SK-N-SH treated with all-trans-retinoic acid at 6 μM for 48 hours (cell line): ENCODE measurements around the gene GLIS1.

ENCODE experiments used
- ATAC-seq: fragments of 200-7000 bp; cut with Tn5 transposase; 3 replicates; pipeline ENCODE4 v1.9.1; 2020; ENCODE audit warnings: mild to moderate bottlenecking, moderate library complexity
- ARNTL ChIP-seq: fragments of 450-650 bp; formaldehyde crosslinking; IDR thresholded peaks from 2 replicates; pipeline ENCODE4 v1.5.0; 2020; ENCODE audit warnings: low read depth, mild to moderate bottlenecking, moderate library complexity, borderline replicate concordance
- BACH2 ChIP-seq: fragments of 250-450 bp; sonication (Bioruptor Pico); IDR thresholded peaks from 2 replicates; pipeline ENCODE4 v1.9.0; 2021; ENCODE audit warnings: mild to moderate bottlenecking, borderline replicate concordance
- ESRRG ChIP-seq: fragments of 250-450 bp; sonication (Bioruptor Pico); IDR thresholded peaks from 2 replicates; pipeline ENCODE4 v1.6.1; 2021; ENCODE audit warnings: mild to moderate bottlenecking
- OSR1 ChIP-seq: fragments of 250-450 bp; sonication (Bioruptor Pico); IDR thresholded peaks from 2 replicates; pipeline ENCODE4 v1.8.0; 2022; ENCODE audit warnings: moderate library complexity, mild to moderate bottlenecking, inconsistent platforms
- RARB ChIP-seq: fragments of 250-450 bp; sonication (Bioruptor Pico); IDR thresholded peaks from 2 replicates; pipeline ENCODE4 v1.8.0; 2021; ENCODE audit warnings: mild to moderate bottlenecking, moderate library complexity
- SNAI2 ChIP-seq: fragments of 250-450 bp; sonication (Bioruptor Pico); IDR thresholded peaks from 2 replicates; pipeline ENCODE4 v1.5.0; 2020; ENCODE audit warnings: mild to moderate bottlenecking, moderate library complexity
- TCF4 ChIP-seq: fragments of 250-450 bp; sonication (Bioruptor Pico); IDR thresholded peaks from 2 replicates; pipeline ENCODE4 v1.8.0; 2021; ENCODE audit warnings: mild to moderate bottlenecking, moderate library complexity, borderline replicate concordance
- TOX ChIP-seq: fragments of 250-450 bp; sonication (Bioruptor Pico); IDR thresholded peaks from 2 replicates; pipeline ENCODE4 v1.8.0; 2021; ENCODE audit warnings: mild to moderate bottlenecking, moderate library complexity, borderline replicate concordance
- ZC3H10 ChIP-seq: fragments of 250-450 bp; sonication (Bioruptor Pico); IDR thresholded peaks from 2 replicates; pipeline ENCODE4 v1.5.1; 2021; ENCODE audit warnings: mild to moderate bottlenecking, moderate library complexity
- ZFP3 ChIP-seq: fragments of 250-450 bp; sonication (Bioruptor Pico); IDR thresholded peaks from 2 replicates; pipeline ENCODE4 v1.5.0; 2020; ENCODE audit warnings: mild to moderate bottlenecking, moderate library complexity
- ZFP30 ChIP-seq: fragments of 450-650 bp; formaldehyde crosslinking; IDR thresholded peaks from 2 replicates; pipeline ENCODE4 v1.5.0; 2022; ENCODE audit warnings: mild to moderate bottlenecking, moderate library complexity
- ZNF565 ChIP-seq: fragments of 450-650 bp; formaldehyde crosslinking; conservative IDR thresholded peaks from 2 replicates; pipeline ENCODE4 v1.5.0; 2020; ENCODE audit warnings: low read depth, mild to moderate bottlenecking, moderate library complexity
- ZNF8 ChIP-seq: fragments of 450-650 bp; formaldehyde crosslinking; IDR thresholded peaks from 2 replicates; pipeline ENCODE4 v1.5.0; 2020; ENCODE audit warnings: mild to moderate bottlenecking, moderate library complexity
- TF ChIP-seq, protein P1 (sequence below): fragments of 250-450 bp; sonication (Bioruptor Pico); IDR thresholded peaks from 2 replicates; pipeline ENCODE4 v1.5.1; 2020; ENCODE audit warnings: low read depth, mild to moderate bottlenecking, moderate library complexity
- TF ChIP-seq, protein P2 (sequence below): fragments of 250-450 bp; sonication (Bioruptor Pico); IDR thresholded peaks from 2 replicates; pipeline ENCODE4 v1.5.0; 2020; ENCODE audit warnings: mild to moderate bottlenecking, moderate library complexity
- TF ChIP-seq, protein P3 (sequence below): fragments of 250-450 bp; sonication (Bioruptor Pico); IDR thresholded peaks from 2 replicates; pipeline ENCODE4 v1.8.0; 2020; ENCODE audit warnings: mild to moderate bottlenecking, moderate library complexity, borderline replicate concordance

Gene GLIS1

DNA sequence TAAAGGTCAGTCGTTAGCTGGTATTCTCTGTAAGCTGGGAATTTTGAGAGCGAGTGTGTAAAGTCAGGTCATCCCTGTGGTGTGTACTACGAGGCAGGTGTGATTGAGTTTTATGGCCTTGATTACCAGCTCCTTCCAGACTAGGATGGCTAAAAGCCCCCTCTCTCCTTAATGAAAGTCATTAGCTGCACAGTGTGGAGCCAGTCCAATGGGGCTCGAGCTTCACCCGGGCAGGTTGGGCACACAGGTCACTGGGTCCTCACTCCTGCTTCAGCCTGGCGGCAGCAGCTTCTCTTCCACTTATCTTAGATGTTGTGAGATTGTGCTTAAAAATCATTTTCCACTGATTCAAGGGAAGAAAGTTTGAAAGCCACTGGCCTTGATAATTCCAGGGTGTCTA lies 276.8 kb downstream of the GLIS1 start:
- ATAC-seq = no peak
- no peak for TF ChIP-seq TCF4
- no peak for TF ChIP-seq OSR1 (CRISPR knock-in tag)

DNA sequence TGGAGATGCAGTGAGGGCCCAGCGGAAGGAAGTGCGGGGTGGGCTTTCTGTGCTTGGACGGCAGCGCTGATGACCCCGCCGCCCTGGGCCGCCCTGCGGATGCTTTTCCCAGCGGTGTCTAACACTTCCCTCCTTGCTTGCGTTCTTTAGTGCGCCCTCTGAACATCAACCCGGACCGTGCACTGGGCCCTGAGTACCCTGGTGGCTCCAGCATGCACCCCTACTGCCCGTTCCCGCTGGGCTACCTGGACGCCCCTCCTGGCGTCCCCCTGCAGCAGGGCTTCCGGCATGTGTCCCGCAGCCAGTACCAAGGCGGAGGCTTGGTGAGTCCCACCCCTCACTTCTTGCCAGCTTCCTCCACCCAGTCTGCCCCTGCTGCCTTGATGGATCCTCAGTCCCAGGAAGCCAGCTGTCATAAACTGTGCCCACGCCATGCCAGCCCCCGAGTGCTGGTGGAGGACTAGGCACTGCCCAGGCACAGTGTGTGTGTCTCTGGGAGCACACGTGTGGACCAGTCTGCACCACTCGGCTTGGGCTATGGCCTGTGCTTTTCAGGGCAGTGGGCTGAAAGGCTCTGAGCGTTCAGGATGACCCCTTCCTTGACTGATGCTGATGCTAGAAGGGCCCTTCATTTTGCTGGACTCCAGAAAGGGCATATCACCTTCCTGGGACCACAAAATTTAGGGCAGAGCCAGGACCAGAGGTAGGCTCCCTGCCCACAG lies 277.5 kb downstream of the GLIS1 start:
- ATAC-seq = no peak
- TF ChIP-seq BACH2 (CRISPR knock-in tag) = no peak
- no peak for TF ChIP-seq ZNF8
- no peak for TF ChIP-seq ARNTL (CRISPR knock-in tag)
- TF ChIP-seq TOX (CRISPR knock-in tag) = no peak
- TF ChIP-seq, protein P1, sequence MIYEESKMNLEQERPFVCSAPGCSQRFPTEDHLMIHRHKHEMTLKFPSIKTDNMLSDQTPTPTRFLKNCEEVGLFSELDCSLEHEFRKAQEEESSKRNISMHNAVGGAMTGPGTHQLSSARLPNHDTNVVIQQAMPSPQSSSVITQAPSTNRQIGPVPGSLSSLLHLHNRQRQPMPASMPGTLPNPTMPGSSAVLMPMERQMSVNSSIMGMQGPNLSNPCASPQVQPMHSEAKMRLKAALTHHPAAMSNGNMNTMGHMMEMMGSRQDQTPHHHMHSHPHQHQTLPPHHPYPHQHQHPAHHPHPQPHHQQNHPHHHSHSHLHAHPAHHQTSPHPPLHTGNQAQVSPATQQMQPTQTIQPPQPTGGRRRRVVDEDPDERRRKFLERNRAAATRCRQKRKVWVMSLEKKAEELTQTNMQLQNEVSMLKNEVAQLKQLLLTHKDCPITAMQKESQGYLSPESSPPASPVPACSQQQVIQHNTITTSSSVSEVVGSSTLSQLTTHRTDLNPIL (CRISPR knock-in tag) = no peak

DNA sequence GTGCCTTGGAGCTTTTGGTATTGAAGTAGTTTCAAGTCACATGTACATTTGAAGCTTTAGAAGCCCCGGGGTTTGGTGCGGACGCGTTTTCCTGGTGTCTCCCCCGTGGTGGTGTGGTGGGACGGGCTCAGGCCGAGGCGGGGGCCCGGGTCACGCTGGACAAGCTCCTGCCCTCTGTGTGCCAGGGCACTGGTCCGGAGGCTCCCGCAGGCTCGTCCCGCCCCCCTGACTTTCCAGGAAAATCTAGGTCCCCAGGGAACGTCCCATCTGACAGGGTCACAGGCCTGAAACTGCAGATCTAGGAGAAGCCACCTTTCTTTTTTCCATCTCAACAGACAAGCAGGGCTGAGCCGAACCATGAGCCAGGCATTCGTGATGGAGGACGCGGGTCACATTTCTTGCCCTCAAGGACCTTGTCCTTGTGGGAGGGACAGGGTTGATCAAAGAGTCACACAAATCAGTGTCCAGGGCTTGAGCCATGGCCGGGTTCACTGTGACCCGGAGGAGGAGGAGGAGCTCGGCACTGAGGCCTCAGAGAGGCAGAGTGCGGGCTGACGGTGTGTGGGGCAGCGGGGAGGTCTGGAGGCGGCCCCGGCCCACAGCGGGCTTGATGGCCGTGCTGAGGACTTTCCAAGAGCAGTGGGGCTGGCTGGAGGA lies 278.2 kb downstream of the GLIS1 start:
- no peak for TF ChIP-seq ZFP3 (CRISPR knock-in tag)
- TF ChIP-seq TCF4 = no peak
- TF ChIP-seq, protein P2, sequence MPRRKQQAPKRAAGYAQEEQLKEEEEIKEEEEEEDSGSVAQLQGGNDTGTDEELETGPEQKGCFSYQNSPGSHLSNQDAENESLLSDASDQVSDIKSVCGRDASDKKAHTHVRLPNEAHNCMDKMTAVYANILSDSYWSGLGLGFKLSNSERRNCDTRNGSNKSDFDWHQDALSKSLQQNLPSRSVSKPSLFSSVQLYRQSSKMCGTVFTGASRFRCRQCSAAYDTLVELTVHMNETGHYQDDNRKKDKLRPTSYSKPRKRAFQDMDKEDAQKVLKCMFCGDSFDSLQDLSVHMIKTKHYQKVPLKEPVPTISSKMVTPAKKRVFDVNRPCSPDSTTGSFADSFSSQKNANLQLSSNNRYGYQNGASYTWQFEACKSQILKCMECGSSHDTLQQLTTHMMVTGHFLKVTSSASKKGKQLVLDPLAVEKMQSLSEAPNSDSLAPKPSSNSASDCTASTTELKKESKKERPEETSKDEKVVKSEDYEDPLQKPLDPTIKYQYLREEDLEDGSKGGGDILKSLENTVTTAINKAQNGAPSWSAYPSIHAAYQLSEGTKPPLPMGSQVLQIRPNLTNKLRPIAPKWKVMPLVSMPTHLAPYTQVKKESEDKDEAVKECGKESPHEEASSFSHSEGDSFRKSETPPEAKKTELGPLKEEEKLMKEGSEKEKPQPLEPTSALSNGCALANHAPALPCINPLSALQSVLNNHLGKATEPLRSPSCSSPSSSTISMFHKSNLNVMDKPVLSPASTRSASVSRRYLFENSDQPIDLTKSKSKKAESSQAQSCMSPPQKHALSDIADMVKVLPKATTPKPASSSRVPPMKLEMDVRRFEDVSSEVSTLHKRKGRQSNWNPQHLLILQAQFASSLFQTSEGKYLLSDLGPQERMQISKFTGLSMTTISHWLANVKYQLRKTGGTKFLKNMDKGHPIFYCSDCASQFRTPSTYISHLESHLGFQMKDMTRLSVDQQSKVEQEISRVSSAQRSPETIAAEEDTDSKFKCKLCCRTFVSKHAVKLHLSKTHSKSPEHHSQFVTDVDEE = no peak
- TF ChIP-seq, protein P1 (CRISPR knock-in tag) = no peak
- no peak for TF ChIP-seq SNAI2 (CRISPR knock-in tag)
- no peak for ATAC-seq

DNA sequence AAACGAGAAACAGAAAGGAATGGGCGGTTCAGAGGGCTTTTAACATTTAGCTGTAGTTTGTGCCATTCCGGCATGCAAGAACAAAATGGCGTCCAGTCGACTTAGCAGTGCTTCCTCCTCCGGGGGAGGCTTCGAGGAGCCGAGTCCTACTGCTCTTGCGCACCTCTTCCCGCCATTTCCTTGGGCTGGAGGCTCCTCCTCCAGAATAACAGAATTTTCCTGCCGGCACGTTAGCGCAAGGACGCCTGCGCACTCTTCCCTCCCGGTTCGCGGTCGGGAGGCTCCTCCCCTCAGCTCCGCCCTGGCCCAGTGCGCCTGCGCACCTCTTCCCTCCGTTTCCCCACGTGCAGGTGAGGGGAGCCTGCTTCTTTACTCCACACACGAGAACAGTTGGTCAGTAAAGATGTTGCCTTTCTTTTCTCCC lies 278.7 kb downstream of the GLIS1 start:
- TF ChIP-seq TCF4 = no peak
- no peak for TF ChIP-seq ZC3H10 (CRISPR knock-in tag)
- TF ChIP-seq SNAI2 (CRISPR knock-in tag) = no peak
- TF ChIP-seq ZFP30 (CRISPR knock-in tag) = no peak
- TF ChIP-seq, protein P2 = no peak
- TF ChIP-seq, protein P3, sequence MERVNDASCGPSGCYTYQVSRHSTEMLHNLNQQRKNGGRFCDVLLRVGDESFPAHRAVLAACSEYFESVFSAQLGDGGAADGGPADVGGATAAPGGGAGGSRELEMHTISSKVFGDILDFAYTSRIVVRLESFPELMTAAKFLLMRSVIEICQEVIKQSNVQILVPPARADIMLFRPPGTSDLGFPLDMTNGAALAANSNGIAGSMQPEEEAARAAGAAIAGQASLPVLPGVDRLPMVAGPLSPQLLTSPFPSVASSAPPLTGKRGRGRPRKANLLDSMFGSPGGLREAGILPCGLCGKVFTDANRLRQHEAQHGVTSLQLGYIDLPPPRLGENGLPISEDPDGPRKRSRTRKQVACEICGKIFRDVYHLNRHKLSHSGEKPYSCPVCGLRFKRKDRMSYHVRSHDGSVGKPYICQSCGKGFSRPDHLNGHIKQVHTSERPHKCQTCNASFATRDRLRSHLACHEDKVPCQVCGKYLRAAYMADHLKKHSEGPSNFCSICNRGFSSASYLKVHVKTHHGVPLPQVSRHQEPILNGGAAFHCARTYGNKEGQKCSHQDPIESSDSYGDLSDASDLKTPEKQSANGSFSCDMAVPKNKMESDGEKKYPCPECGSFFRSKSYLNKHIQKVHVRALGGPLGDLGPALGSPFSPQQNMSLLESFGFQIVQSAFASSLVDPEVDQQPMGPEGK (CRISPR knock-in tag) = no peak
- no peak for TF ChIP-seq RARB (CRISPR knock-in tag)
- no peak for TF ChIP-seq ESRRG (CRISPR knock-in tag)
- TF ChIP-seq ZNF565 = no peak
- TF ChIP-seq, all 23 proteins: peak for 0
- ATAC-seq = no peak
